PFSK-1 (cell line): ENCODE results near the gene ASAH2.

Experiments
- FOXP2 ChIP-seq: optimal IDR thresholded peaks from 2 replicates; pipeline ENCODE3; 2011; ENCODE audit warnings: borderline replicate concordance, control low read depth, inconsistent platforms; ENCODE audit not compliant: insufficient read depth; ENCODE audit errors: extremely low read length, extremely low read depth
- POLR2AphosphoS5 ChIP-seq: IDR thresholded peaks from 2 replicates; pipeline ENCODE4 v1.6.1; 2012; ENCODE audit warnings: low read depth, mild to moderate bottlenecking, control low read depth, low read length, moderate library complexity
- REST ChIP-seq, 2 experiments: IDR thresholded peaks; 2 replicates each; pipeline versions ENCODE4 v1.6.1 to v1.8.0; 2011 to 2012; ENCODE audit warnings: low read depth in 2 of 2, low read length in 2 of 2, control low read depth in 1 of 2, inconsistent platforms in 1 of 2, mild to moderate bottlenecking in 1 of 2, moderate library complexity in 1 of 2; ENCODE audit not compliant: insufficient read depth in 1 of 2
- SIN3A ChIP-seq: IDR thresholded peaks from 2 replicates; pipeline ENCODE4 v1.6.1; 2012; ENCODE audit warnings: mild to moderate bottlenecking, low read length, moderate library complexity, borderline replicate concordance; ENCODE audit not compliant: insufficient read depth
- TAF1 ChIP-seq: IDR thresholded peaks from 2 replicates; pipeline ENCODE4 v1.6.1; 2012; ENCODE audit warnings: low read length, control low read depth, borderline replicate concordance; ENCODE audit not compliant: insufficient read depth

- TF ChIP-seq REST (IDR thresholded peaks at IDR 0.05; ENCODE audit: insufficient read depth in 1 of 2, low read depth in 2 of 2, low read length in 2 of 2) (no peak), SIN3A (no peak), POLR2AphosphoS5 (no peak), TAF1 (no peak), FOXP2 (no peak)
Observed at GRCh38 chr10:50226610-50227009, 24.7 kb downstream of the ASAH2 start.
